ENCODE results near the gene HES3. TPM values are rescaled to one million over a fixed set of nuclear protein-coding genes. Genes with fewer than 3 reads are reported as not detected.

HES3 gene
- total RNA-seq, 1 experiment from 2014 or later, result not detected

DNA sequence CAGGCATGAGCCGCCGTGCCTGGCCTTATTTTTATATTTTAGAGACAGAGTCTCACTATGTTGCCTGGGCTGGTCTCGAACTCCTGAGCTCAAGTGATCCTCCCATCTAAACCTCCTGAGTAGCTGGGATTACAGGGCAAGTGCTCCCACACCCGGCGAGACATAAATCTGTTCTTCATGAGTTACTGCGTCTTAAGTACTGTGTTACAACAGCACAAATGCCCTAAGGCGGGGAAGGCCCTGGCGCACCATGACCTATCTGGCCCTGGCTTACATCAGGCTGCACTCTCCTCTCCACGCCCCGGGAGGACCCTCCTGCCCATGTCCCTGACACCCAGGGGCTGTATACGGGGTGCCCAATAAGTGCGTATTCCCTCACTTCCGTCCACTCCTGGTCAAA, 12.7 kb downstream of the HES3 start:
- Histone ChIP-seq H3K4me1 (ENCODE audit: control insufficient read depth in 1 of 2, insufficient read depth in 2 of 2, low read length in 2 of 2) (peaks cover 11 to 22% of the 10 kb centered on the region in 2 experiments; a peak in 2 of 4 replicates), H3K27ac (ENCODE audit: low read depth, low read length) (no peak overlapping the region), H3K9me2 (ENCODE audit: insufficient read depth) (no peaks in the 10 kb centered on the region), H3K27me3 (ENCODE audit: insufficient read depth, low read length) (no peaks in the 10 kb centered on the region), H3K36me3 (ENCODE audit: control insufficient read depth in 1 of 2, insufficient read depth in 2 of 2, low read length in 2 of 2) (no peaks in the 10 kb centered on the region), H3K9me3 (ENCODE audit: control insufficient read depth in 1 of 2, insufficient read depth in 1 of 2, low read depth in 1 of 2, low read length in 2 of 2) (no peaks in the 10 kb centered on the region), H3K4me2 (ENCODE audit: low read length) (no peak overlapping the region), H3K9ac (ENCODE audit: low read length) (no peak overlapping the region), H2AFZ (ENCODE audit: low read depth, low read length, poor library complexity, severe bottlenecking) (no peak overlapping the region), H3K79me2 (ENCODE audit: insufficient read depth, low read length) (no peaks in the 10 kb centered on the region), H4K20me1 (ENCODE audit: insufficient read depth) (no peaks in the 10 kb centered on the region), H3K4me3 (replicated peaks in 1 of 2; ENCODE audit: low read depth in 1 of 2, low read length in 2 of 2) (no peak overlapping the region)
- intact Hi-C loops (cut with micrococcal nuclease), result no loop called here
- no TSS peak for BruUV-seq (replicated peaks)
- no peak for DNase-seq (ENCODE audit: low read depth, low spot score)
- no peak for ATAC-seq
- TF ChIP-seq YY1 (IDR thresholded peaks at IDR 0.05; ENCODE audit: extremely low read depth, insufficient replicate concordance, low read depth, low read length), result no peak
- no peak for TF ChIP-seq RAD21 (IDR thresholded peaks at IDR 0.05; ENCODE audit: low read depth)
- TF ChIP-seq ZFX (IDR thresholded peaks at IDR 0.05), result no peak
- TF ChIP-seq FOSL1 (IDR thresholded peaks at IDR 0.05; ENCODE audit: low read depth), result no peak
- TF ChIP-seq SP1 (IDR thresholded peaks at IDR 0.05; ENCODE audit: low read depth), result no peak
- no peak for TF ChIP-seq JUND (IDR thresholded peaks at IDR 0.05)
- no peak for TF ChIP-seq ELF1 (IDR thresholded peaks at IDR 0.05; ENCODE audit: borderline replicate concordance, low read depth)
- TF ChIP-seq EZH2phosphoT487 (IDR thresholded peaks at IDR 0.05; ENCODE audit: borderline replicate concordance), result no peak
- TF ChIP-seq, protein P1, sequence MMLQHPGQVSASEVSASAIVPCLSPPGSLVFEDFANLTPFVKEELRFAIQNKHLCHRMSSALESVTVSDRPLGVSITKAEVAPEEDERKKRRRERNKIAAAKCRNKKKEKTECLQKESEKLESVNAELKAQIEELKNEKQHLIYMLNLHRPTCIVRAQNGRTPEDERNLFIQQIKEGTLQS (IDR thresholded peaks at IDR 0.05), result no peak
- no peak for TF ChIP-seq CEBPB (IDR thresholded peaks at IDR 0.05; ENCODE audit: low read depth)
- no peak for TF ChIP-seq POLR2AphosphoS5 (IDR thresholded peaks at IDR 0.05; ENCODE audit: low read depth, low read length)
- TF ChIP-seq, protein P2, sequence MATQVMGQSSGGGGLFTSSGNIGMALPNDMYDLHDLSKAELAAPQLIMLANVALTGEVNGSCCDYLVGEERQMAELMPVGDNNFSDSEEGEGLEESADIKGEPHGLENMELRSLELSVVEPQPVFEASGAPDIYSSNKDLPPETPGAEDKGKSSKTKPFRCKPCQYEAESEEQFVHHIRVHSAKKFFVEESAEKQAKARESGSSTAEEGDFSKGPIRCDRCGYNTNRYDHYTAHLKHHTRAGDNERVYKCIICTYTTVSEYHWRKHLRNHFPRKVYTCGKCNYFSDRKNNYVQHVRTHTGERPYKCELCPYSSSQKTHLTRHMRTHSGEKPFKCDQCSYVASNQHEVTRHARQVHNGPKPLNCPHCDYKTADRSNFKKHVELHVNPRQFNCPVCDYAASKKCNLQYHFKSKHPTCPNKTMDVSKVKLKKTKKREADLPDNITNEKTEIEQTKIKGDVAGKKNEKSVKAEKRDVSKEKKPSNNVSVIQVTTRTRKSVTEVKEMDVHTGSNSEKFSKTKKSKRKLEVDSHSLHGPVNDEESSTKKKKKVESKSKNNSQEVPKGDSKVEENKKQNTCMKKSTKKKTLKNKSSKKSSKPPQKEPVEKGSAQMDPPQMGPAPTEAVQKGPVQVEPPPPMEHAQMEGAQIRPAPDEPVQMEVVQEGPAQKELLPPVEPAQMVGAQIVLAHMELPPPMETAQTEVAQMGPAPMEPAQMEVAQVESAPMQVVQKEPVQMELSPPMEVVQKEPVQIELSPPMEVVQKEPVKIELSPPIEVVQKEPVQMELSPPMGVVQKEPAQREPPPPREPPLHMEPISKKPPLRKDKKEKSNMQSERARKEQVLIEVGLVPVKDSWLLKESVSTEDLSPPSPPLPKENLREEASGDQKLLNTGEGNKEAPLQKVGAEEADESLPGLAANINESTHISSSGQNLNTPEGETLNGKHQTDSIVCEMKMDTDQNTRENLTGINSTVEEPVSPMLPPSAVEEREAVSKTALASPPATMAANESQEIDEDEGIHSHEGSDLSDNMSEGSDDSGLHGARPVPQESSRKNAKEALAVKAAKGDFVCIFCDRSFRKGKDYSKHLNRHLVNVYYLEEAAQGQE (IDR thresholded peaks at IDR 0.05; ENCODE audit: low read depth), result no peak
- TF ChIP-seq TCF7L2 (IDR thresholded peaks at IDR 0.05; ENCODE audit: borderline replicate concordance, extremely low read depth, insufficient read depth, insufficient read length), result no peak
- ChIA-PET CTCF (no interaction called here), RAD21 (ENCODE audit: low non-redundant PET in 1 of 2, low total read pairs in 2 of 2, uncharacterized antibody in 2 of 2, unreplicated experiment in 2 of 2) (no interaction called here), POLR2A (no interaction called here)
